HepG2 (cell line): ENCODE measurements around the gene ETF1. TPM values are rescaled to one million over a fixed set of nuclear protein-coding genes. Genes with fewer than 3 reads are reported as not detected.
A peak's percentile ranks its signal among the peaks of the same experiment; 100 is the strongest.

ENCODE experiments used
- CERS6 ChIP-seq: sonication (generic); formaldehyde crosslinking; IDR thresholded peaks from 2 replicates; pipeline ENCODE4 v1.5.0; 2020; ENCODE audit warnings: missing genetic modification reagents
- CSRNP2 ChIP-seq: sonication (generic); formaldehyde crosslinking; conservative IDR thresholded peaks from 2 replicates; pipeline ENCODE4 v1.8.0; 2022; ENCODE audit warnings: low read depth, missing genetic modification reagents
- HMGXB4 ChIP-seq, 2 experiments: sonication (generic) in 1 of 2; formaldehyde crosslinking in 1 of 2; IDR thresholded peaks; 2 replicates each; pipeline versions ENCODE4 v1.4.0 to v1.6.1; 2018 to 2020; ENCODE audit warnings: missing genetic modification reagents in 2 of 2, borderline replicate concordance in 1 of 2, low read depth in 1 of 2, mild to moderate bottlenecking in 1 of 2, missing biosample characterization in 1 of 2
- HNRNPLL ChIP-seq: fragments of 200-400 bp; formaldehyde crosslinking; IDR thresholded peaks from 2 replicates; pipeline ENCODE4 v1.6.1; 2017; ENCODE audit warnings: mild to moderate bottlenecking, low read depth, low read length; ENCODE audit not compliant: poor library complexity, severe bottlenecking
- NR2F1 ChIP-seq, 2 experiments: fragments of 450-650 bp in 1 of 2; formaldehyde crosslinking in 1 of 2; IDR thresholded peaks; 2 replicates each; pipeline versions ENCODE4 v1.5.0 to v1.6.1; 2016 to 2020; ENCODE audit warnings: mild to moderate bottlenecking in 1 of 2, missing compliant biosample characterization in 1 of 2, missing genetic modification reagents in 1 of 2, moderate library complexity in 1 of 2
- PCBP2 ChIP-seq: fragments of 200-400 bp; formaldehyde crosslinking; optimal IDR thresholded peaks from 2 replicates; pipeline ENCODE3; 2018; ENCODE audit warnings: low read length, low read depth; ENCODE audit not compliant: poor library complexity, severe bottlenecking
- PITX1 ChIP-seq: sonication (generic); formaldehyde crosslinking; IDR thresholded peaks from 2 replicates; pipeline ENCODE4 v1.5.1; 2020; ENCODE audit warnings: mild to moderate bottlenecking, missing genetic modification reagents
- SATB2 ChIP-seq: sonication (generic); formaldehyde crosslinking; IDR thresholded peaks from 2 replicates; pipeline ENCODE4 v1.5.0; 2020; ENCODE audit warnings: missing genetic modification reagents
- SP4 ChIP-seq: sonication (generic); formaldehyde crosslinking; IDR thresholded peaks from 2 replicates; pipeline ENCODE4 v1.8.1; 2023; ENCODE audit warnings: mild to moderate bottlenecking, missing genetic modification reagents
- ZBTB10 ChIP-seq: sonication (generic); formaldehyde crosslinking; IDR thresholded peaks from 2 replicates; pipeline ENCODE4 v1.4.0; 2020; ENCODE audit warnings: missing genetic modification reagents, borderline replicate concordance
- ZKSCAN1 ChIP-seq: fragments of 150-350 bp; IDR thresholded peaks from 2 replicates; pipeline ENCODE4 v1.6.1; 2014; ENCODE audit warnings: low read length
- ZNF501 ChIP-seq: sonication (generic); formaldehyde crosslinking; IDR thresholded peaks from 2 replicates; pipeline ENCODE4 v1.5.1; 2020; ENCODE audit warnings: mild to moderate bottlenecking, moderate library complexity, missing genetic modification reagents
- ZNF737 ChIP-seq: sonication (generic); formaldehyde crosslinking; IDR thresholded peaks from 2 replicates; pipeline ENCODE4 v1.5.0; 2020; ENCODE audit warnings: missing genetic modification reagents, mild to moderate bottlenecking, borderline replicate concordance
- ZNF816 ChIP-seq: sonication (generic); formaldehyde crosslinking; IDR thresholded peaks from 2 replicates; pipeline ENCODE4 v1.8.0; 2022; ENCODE audit warnings: missing genetic modification reagents, mild to moderate bottlenecking, borderline replicate concordance
- ZXDC ChIP-seq: sonication (generic); formaldehyde crosslinking; IDR thresholded peaks from 2 replicates; pipeline ENCODE4 v1.5.0; 2020; ENCODE audit warnings: mild to moderate bottlenecking, missing genetic modification reagents
- polyA plus RNA-seq, 8 experiments: library from polyadenylated mRNA; depleted of rRNA in 3 of 8; stranded (reverse) in 7 of 8; unstranded in 1 of 8; fragments of >200 nt; fragmentation: Illumina TruSeq in 4 of 8; extraction: Trizol in 4 of 8; gene quantifications; 2 replicates each; pipeline versions ENCODE4 v1.2.1 to v1.2.3, GENCODE V29; 2011 to 2016; ENCODE audit warnings: low read depth in 4 of 8, missing spikeins in 1 of 8, mixed read lengths in 1 of 8; ENCODE audit not compliant: insufficient read depth in 1 of 8
- total RNA-seq, 5 experiments: library from RNA; depleted of rRNA; stranded (reverse); fragments of >200 nt; fragmentation: Illumina TruSeq; extraction: Trizol; gene quantifications; 2 replicates each; pipeline ENCODE4 v1.2.3, GENCODE V29; 2016; ENCODE audit warnings: low read depth in 1 of 5

Gene ETF1
- total and polyA plus RNA-seq, 2 of the 13 experiments (the other 11 are each of a cell fraction or from before 2014, with no cell fraction given): 52.1 to 184 TPM

- TF ChIP-seq ZNF816 (CRISPR knock-in tag) (peak; percentile 25; the same call in 1 of the 2 replicates), HNRNPLL (no peak), NR2F1 (CRISPR knock-in tag; IDR thresholded peaks at IDR 0.05) (no peak), ZKSCAN1 (no peak), PITX1 (CRISPR knock-in tag) (peak; percentile 38; the same call in 1 of the 2 replicates), CERS6 (CRISPR knock-in tag) (no peak), PCBP2 (no peak), ZBTB10 (CRISPR knock-in tag) (no peak), SP4 (CRISPR knock-in tag) (0 out of 2 replicates have a peak, but pooled peaks have one; percentile 25), SATB2 (CRISPR knock-in tag) (0 out of 2 replicates have a peak, but pooled peaks have one; percentile 56), ZNF501 (CRISPR knock-in tag) (peak; percentile 39; the same call in 1 of the 2 replicates), CSRNP2 (CRISPR knock-in tag) (no peak), HMGXB4 (CRISPR knock-in tag; IDR thresholded peaks at IDR 0.05; ENCODE audit: borderline replicate concordance in 1 of 2, low read depth in 1 of 2) (peak; percentile 33 to 57; a peak in 2 of 4 replicates), ZNF737 (CRISPR knock-in tag) (0 out of 2 replicates have a peak, but pooled peaks have one; percentile 81), ZXDC (0 out of 2 replicates have a peak, but pooled peaks have one; percentile 53)
Observed at GRCh38 chr5:138459311-138459933, 83.6 kb downstream of the ETF1 start (continued).
